A673 (cell line): ENCODE data around the gene JOSD1. TPM values are rescaled to one million over a fixed set of nuclear protein-coding genes. Genes with fewer than 3 reads are reported as not detected.

Experiments used
- BruUV-seq: library from RNA; stranded (reverse); fragments of 400-500 nt; replicated peaks from 2 replicates; lab custom pipeline; 2021; lab: Mats Ljungman, UMichigan
- CTCF ChIA-PET: fragments of 300-600 bp; sonication (Branson Sonifier 250); formaldehyde crosslinking; loops from one replicate; lab custom pipeline; 2022; ENCODE audit warnings: antibody characterized with exemption; lab: Charles Lee
- POLR2A ChIA-PET: fragments of 300-600 bp; sonication (Branson Sonifier 250); formaldehyde crosslinking; loops from one replicate; lab custom pipeline; 2022; ENCODE audit warnings: antibody characterized with exemption; ENCODE audit not compliant: low non-redundant PET; lab: Charles Lee
- DNase-seq: peaks from one replicate; pipeline ENCODE4 v3.0.0-alpha.2; 2015; ENCODE audit warnings: low spot score
- H3K27ac ChIP-seq: fragments of 200-600 bp; sonication (generic); 2 replicates; pipeline ENCODE4 v1.5.1; 2016; ENCODE audit warnings: mixed run types, low read depth, mild to moderate bottlenecking, mixed read lengths, antibody characterized with exemption, low read length; ENCODE audit not compliant: poor library complexity, severe bottlenecking
- H3K27me3 ChIP-seq: fragments of 200-600 bp; sonication (generic); replicated peaks from 2 replicates; pipeline ENCODE4 v1.6.1; 2017; ENCODE audit warnings: mixed run types, low read depth, mild to moderate bottlenecking, mixed read lengths, antibody characterized with exemption, low read length; ENCODE audit not compliant: insufficient read depth, poor library complexity
- H3K36me3 ChIP-seq: fragments of 200-600 bp; sonication (generic); 2 replicates; pipeline ENCODE4 v1.6.1; 2016; ENCODE audit warnings: mixed run types, mild to moderate bottlenecking, mixed read lengths, antibody characterized with exemption, low read length; ENCODE audit not compliant: insufficient read depth, poor library complexity, severe bottlenecking
- H3K4me1 ChIP-seq: fragments of 200-600 bp; sonication (generic); 2 replicates; pipeline ENCODE4 v1.6.1; 2017; ENCODE audit warnings: mixed run types, mild to moderate bottlenecking, mixed read lengths, antibody characterized with exemption, low read length; ENCODE audit not compliant: insufficient read depth, poor library complexity, severe bottlenecking
- H3K4me3 ChIP-seq: fragments of 200-600 bp; sonication (generic); 2 replicates; pipeline ENCODE4 v1.5.1; 2016; ENCODE audit warnings: low read depth, mixed run types, mild to moderate bottlenecking, mixed read lengths, low read length; ENCODE audit not compliant: poor library complexity, severe bottlenecking
- H3K9me3 ChIP-seq: fragments of 200-600 bp; sonication (generic); 2 replicates; pipeline ENCODE4 v1.6.1; 2016; ENCODE audit warnings: mixed run types, low read depth, mild to moderate bottlenecking, mixed read lengths, antibody characterized with exemption, low read length; ENCODE audit not compliant: poor library complexity, severe bottlenecking
- CTCF ChIP-seq: fragments of 300-800, 200-600 bp; sonication (generic); conservative IDR thresholded peaks from 2 replicates; pipeline ENCODE4 v1.5.1; 2017; ENCODE audit warnings: low read depth, mild to moderate bottlenecking, antibody characterized with exemption, low read length, moderate library complexity, mixed read lengths
- EZH2 ChIP-seq: fragments of 200-600 bp; sonication (generic); IDR thresholded peaks from 2 replicates; pipeline ENCODE4 v1.6.1; 2017; ENCODE audit warnings: borderline replicate concordance, low read depth, mild to moderate bottlenecking, mixed read lengths, antibody characterized with exemption, low read length; ENCODE audit not compliant: poor library complexity, severe bottlenecking
- intact Hi-C: fragments of 100-400 bp; cut with micrococcal nuclease; formaldehyde crosslinking; loops from one replicate; pipeline ENCODE4 v1.10.0; 2022; ENCODE audit not compliant: unreplicated experiment
- total RNA-seq: library from RNA; stranded (reverse); gene quantifications from 2 replicates; pipeline ENCODE4 v1.2.3, GENCODE V29; 2021

The JOSD1 gene
- total RNA-seq, 1 experiment from 2014 or later, result 53.1 TPM

- no TSS peak for BruUV-seq
- CTCF ChIA-PET, result interaction anchor here (0.7 kb wide), 1 partner anchor 352 kb away, joined by 3 read pairs; no protein-coding TSS in a partner anchor
- H3K27me3 ChIP-seq, result no peaks in the 10 kb centered on the region
- H3K4me1 ChIP-seq, result peaks cover 5% of the 10 kb centered on the region
- H3K4me3 ChIP-seq, result peak overlapping the region; percentile 97
- no peaks in the 10 kb centered on the region for H3K36me3 ChIP-seq
- intact Hi-C loops, result no loop called here
- TF ChIP-seq CTCF, result no peak
- no peak for TF ChIP-seq EZH2
- DNase-seq, result no peak
- peak overlapping the region; percentile 100 for H3K27ac ChIP-seq
- no peaks in the 10 kb centered on the region for H3K9me3 ChIP-seq
- POLR2A ChIA-PET, result no interaction called here
Measured at GRCh38 chr22:38657045-38657909, 43.5 kb downstream of the JOSD1 start.

- ChIA-PET POLR2A (no interaction called here), CTCF (interaction anchor here (0.7 kb wide), 1 partner anchor 351 kb away, joined by 3 read pairs; no protein-coding TSS in a partner anchor)
- Histone ChIP-seq H3K4me1 (peaks cover 5% of the 10 kb centered on the region), H3K4me3 (peak within 1 kb of the TSS; percentile 97), H3K27me3 (no peaks in the 10 kb centered on the region), H3K9me3 (no peaks in the 10 kb centered on the region), H3K36me3 (no peaks in the 10 kb centered on the region), H3K27ac (peak within 1 kb of the TSS; percentile 100)
- BruUV-seq, result TSS peak; percentile 77
- peak; percentile 96 for DNase-seq
- intact Hi-C loops, result no loop called here
- TF ChIP-seq CTCF, result no peak
Measured at GRCh38 chr22:38656256-38657044, 44.3 kb downstream of the JOSD1 start, which contains the start of the genes CBY1 and FAM227A. Gene CBY1, plus strand, starts transcription at chr22:38656638. Its CDS starts 11,417 bp downstream, at chr22:38668055. Gene FAM227A, minus strand, starts transcription at chr22:38656392. Its CDS starts 6,224 bp downstream, at chr22:38650168.

GRCh38 chr22:38655519-38656255 is 45.1 kb downstream of the JOSD1 start:
- peaks cover 5% of the 10 kb centered on the region for H3K4me1 ChIP-seq
- POLR2A ChIA-PET, result no interaction called here
- no peak for TF ChIP-seq CTCF
- TF ChIP-seq EZH2, result no peak
- CTCF ChIA-PET, result no interaction called here
- H3K27me3 ChIP-seq, result no peaks in the 10 kb centered on the region
- no peaks in the 10 kb centered on the region for H3K9me3 ChIP-seq
- peak overlapping the region; percentile 100 for H3K27ac ChIP-seq
- peak; percentile 31 for DNase-seq
- no peaks in the 10 kb centered on the region for H3K36me3 ChIP-seq
- TSS peak; percentile 77 for BruUV-seq
- intact Hi-C loops, result no loop called here
- peak overlapping the region; percentile 97 for H3K4me3 ChIP-seq
